ENCODE measurements around the gene GDPD3.

- TF ChIP-seq CTCF (IDR thresholded peaks at IDR 0.05): no peak
- TF ChIP-seq POLR2A (IDR thresholded peaks at IDR 0.05): no peak
These were observed 42.8 kb downstream of the GDPD3 start for GRCh38 chr16:30070490-30070889.

Data from adrenal gland (tissue), 5 donors.